Epithelial cell of esophagus (primary cell): ENCODE data around the gene ETS1.

Experiments
- DNase-seq: peaks from one replicate; pipeline ENCODE4 v3.0.0; 2010; ENCODE audit warnings: low read depth
- H3K4me3 ChIP-seq: 2 replicates; pipeline ENCODE4 v1.5.1; 2011; ENCODE audit warnings: mild to moderate bottlenecking, low read length, control low read depth
- TF ChIP-seq, protein P1 (sequence below): IDR thresholded peaks from 2 replicates; pipeline ENCODE4 v1.5.1; 2011; ENCODE audit warnings: low read depth, mild to moderate bottlenecking, low read length, control low read depth, inconsistent platforms; ENCODE audit not compliant: insufficient read depth; ENCODE audit errors: missing control alignments

ETS1 gene

DNA sequence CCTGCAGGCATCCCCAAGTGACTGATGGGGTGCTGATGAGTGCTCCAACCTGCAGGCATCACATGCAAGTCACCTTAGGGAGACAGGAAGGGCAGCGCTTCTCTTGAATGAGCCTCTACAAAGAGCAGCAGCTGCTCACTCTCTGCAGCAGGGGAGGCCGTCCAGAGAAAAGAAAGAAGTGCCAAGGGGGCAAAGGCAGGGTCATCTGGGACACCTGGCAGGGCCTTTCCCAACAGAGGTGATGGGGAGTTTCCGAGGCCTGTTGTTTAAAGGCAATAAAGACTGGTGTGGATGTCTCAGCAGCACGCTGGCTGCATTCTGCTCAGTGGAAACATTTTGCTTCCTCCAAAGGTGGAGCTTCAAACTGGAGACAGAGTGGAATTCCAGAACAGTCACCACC lies 113.7 kb downstream of the ETS1 start:
- no peak overlapping the region for H3K4me3 ChIP-seq
- TF ChIP-seq, protein P1, sequence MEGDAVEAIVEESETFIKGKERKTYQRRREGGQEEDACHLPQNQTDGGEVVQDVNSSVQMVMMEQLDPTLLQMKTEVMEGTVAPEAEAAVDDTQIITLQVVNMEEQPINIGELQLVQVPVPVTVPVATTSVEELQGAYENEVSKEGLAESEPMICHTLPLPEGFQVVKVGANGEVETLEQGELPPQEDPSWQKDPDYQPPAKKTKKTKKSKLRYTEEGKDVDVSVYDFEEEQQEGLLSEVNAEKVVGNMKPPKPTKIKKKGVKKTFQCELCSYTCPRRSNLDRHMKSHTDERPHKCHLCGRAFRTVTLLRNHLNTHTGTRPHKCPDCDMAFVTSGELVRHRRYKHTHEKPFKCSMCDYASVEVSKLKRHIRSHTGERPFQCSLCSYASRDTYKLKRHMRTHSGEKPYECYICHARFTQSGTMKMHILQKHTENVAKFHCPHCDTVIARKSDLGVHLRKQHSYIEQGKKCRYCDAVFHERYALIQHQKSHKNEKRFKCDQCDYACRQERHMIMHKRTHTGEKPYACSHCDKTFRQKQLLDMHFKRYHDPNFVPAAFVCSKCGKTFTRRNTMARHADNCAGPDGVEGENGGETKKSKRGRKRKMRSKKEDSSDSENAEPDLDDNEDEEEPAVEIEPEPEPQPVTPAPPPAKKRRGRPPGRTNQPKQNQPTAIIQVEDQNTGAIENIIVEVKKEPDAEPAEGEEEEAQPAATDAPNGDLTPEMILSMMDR: no peak
- no peak for DNase-seq

DNA sequence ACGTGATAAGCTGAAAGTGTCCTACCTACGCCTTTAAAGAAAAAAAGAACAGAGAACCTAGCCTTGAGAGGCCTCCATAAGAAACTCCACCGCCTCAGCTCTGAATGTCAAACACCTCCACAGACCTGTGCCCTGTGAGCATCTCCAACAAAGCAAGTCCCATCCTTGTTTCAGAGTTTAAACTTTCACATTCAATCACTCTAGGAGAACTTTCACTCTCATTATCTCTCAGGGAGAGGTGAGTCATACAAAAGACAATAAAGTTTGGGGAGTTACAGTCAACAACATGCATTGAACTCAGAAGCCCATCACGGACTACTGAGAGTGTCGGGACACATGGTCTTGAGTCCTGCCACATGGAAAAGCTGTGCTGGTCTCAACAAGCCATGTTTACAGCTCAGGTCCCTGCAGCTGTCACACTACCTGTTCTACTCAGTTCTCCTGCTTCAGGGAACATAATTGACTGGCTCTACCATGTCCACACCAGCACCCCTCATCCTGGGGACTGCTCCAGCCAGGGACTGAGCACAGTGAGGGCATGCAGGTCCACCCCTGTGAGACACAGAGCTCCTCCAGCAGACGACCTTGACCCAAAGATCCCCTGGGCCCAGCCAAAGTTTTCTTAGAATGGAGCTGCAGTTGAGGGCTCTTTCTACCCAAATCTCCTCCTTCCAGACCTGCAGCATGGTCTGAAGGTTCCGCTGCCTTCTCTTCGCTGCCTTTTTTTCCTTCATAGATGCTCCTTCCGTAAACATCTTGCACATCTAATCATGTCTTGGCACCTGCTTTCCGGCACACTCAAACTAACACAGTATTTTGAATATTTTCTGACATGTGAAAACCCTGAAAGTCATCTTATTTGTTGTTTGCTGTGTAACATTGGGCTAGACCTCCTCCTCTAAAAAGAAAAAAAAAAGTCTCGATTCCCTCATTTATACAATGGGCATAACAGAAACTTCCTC lies 114.9 kb downstream of the ETS1 start:
- peak; percentile 33 for DNase-seq
- H3K4me3 ChIP-seq: no peak overlapping the region
- TF ChIP-seq, protein P1: no peak

DNA sequence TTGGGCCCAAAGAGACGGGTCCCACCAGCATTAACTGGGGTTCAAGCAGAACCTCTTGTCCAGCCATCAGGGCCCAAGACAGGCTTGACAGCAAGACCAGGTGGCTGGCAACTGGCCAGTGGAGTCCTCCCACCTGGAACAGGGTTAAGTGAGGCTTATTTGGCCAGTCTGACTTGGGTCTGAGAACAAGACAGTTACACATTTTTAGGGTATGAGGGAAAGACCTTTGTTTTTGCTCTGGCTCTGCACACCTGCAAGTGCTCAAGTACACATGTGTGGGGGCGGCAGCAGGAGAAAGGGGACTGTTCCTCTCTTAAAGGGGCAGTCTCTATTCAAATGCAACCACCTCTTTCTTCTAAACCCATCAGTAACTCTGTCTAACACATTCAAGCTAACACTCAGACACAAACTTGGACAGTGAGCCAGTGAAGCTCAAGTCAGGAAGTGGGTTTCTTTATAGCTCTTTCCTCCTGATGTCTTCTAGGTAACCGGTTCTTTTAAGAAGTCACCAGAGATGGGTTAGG lies 116.2 kb downstream of the ETS1 start:
- DNase-seq: no peak

DNA sequence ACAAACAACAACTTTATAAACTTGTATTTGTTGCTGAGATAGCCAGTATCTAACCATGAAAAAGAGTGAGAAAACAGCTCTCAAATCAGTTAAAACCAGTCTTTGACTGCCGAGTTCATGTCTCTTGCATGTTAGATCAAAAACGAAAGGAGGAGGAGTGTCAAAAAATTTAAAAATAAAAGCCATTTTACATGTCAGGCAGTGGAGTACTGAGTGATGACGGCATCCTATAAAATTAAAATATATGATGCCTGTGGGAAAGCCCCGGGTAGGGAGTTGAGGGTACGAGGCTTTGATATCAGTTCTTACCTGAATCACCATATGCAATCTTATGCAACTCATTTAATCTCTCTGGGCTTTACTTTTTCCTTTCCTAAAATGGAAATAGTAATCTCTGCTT lies 117.3 kb downstream of the ETS1 start:
- no peak for DNase-seq
- TF ChIP-seq, protein P1: no peak
- H3K4me3 ChIP-seq: no peak overlapping the region

More for the DNA sequence above, 116.2 kb downstream of the ETS1 start:
- no peak overlapping the region for H3K4me3 ChIP-seq
- TF ChIP-seq, protein P1: no peak

DNA sequence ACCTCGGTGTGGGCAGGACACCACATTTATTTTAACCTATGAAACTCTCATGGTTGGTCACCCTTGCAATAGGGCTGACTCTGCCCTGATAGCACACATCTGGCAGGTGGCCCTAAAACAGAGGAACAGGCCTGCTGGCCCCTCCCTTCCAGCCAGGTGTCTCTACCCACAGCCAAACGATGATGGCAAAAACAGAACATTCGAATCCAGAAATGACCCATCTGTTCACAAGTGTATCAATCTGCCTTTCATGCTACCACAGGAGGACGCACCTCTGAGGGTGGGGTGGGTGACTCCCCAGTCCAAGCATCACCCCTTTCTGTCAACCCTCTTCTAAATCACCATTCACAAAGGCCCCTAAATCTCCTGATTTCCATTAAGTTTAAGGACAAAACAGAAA lies 118.1 kb downstream of the ETS1 start:
- TF ChIP-seq, protein P1: no peak
- no peak for DNase-seq
- H3K4me3 ChIP-seq: no peak overlapping the region

DNA sequence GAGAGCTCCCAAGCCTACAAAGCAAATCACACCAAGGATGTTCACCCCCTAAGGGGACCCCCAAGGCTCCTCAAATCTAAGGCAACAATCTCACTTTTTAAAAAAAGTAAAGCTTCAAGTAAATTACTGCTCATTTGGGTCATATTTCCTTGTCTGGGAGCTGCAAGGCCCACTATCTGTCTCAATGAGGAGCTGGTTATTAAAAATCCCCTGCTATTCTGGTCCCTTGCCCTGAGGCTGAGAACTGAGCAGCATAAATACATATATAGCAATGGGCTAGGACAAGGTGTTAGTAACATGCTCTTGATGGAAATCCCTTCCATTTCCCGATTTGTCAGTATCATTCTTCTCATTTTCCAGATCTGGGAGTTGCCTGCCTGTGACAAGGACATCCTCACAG lies 119.2 kb downstream of the ETS1 start:
- H3K4me3 ChIP-seq: no peak overlapping the region
- TF ChIP-seq, protein P1: no peak
- peak; percentile 27 for DNase-seq
